ENCODE results near the gene BBS1.

Gene BBS1

GRCh38 chr11:66524304-66525040 lies 14.0 kb downstream of the BBS1 start:
- 85% methylated on average over 6 of the region's 10 CpGs for WGBS
- Histone ChIP-seq H2AK5ac (ENCODE audit: low read length, severe bottlenecking) (no peak overlapping the region), H3K9ac (ENCODE audit: low read length) (no peak overlapping the region), H3K9me3 (ENCODE audit: control insufficient read depth, low read length) (no peaks in the 10 kb centered on the region), H3K36me3 (ENCODE audit: control insufficient read depth in 1 of 2, insufficient read depth in 2 of 2, low read depth in 1 of 2, low read length in 2 of 2) (peaks cover 45 to 54% of the 10 kb centered on the region in 2 experiments), H4K8ac (ENCODE audit: low read length) (no peak overlapping the region), H2BK12ac (ENCODE audit: low read length in 2 of 2) (no peak overlapping the region), H3K4ac (ENCODE audit: low read depth in 1 of 2, low read length in 2 of 2) (no peak overlapping the region), H3K27me3 (ENCODE audit: control insufficient read depth in 1 of 2, insufficient read depth in 1 of 2, low read length in 2 of 2) (no peaks in the 10 kb centered on the region), H3K79me1 (replicated peaks; ENCODE audit: low read length, poor library complexity, severe bottlenecking) (peaks cover 2% of the 10 kb centered on the region), H3K18ac (ENCODE audit: low read depth in 1 of 2, low read length in 2 of 2) (no peak overlapping the region), H3K14ac (ENCODE audit: low read length in 2 of 2) (no peak overlapping the region), H3K4me1 (ENCODE audit: control insufficient read depth, insufficient read depth, low read depth, low read length) (no peaks in the 10 kb centered on the region), H2BK5ac (ENCODE audit: low read depth, low read length, poor library complexity, severe bottlenecking) (no peak overlapping the region), H2BK15ac (ENCODE audit: low read depth, poor library complexity, severe bottlenecking) (no peak overlapping the region), H3K4me2 (ENCODE audit: low read length, poor library complexity, severe bottlenecking) (no peak overlapping the region), H2AFZ (ENCODE audit: low read depth, low read length) (no peak overlapping the region), H3K23ac (ENCODE audit: low read length in 2 of 2) (no peak overlapping the region), H4K91ac (ENCODE audit: low read length) (no peak overlapping the region), H3K4me3 (ENCODE audit: insufficient read depth in 1 of 2, low read depth in 1 of 2, low read length in 2 of 2) (no peak overlapping the region), H2BK120ac (ENCODE audit: low read depth, low read length) (no peak overlapping the region), H3K27ac (ENCODE audit: low read length, poor library complexity, severe bottlenecking) (no peak overlapping the region)
- no peak for DNase-seq

DNA sequence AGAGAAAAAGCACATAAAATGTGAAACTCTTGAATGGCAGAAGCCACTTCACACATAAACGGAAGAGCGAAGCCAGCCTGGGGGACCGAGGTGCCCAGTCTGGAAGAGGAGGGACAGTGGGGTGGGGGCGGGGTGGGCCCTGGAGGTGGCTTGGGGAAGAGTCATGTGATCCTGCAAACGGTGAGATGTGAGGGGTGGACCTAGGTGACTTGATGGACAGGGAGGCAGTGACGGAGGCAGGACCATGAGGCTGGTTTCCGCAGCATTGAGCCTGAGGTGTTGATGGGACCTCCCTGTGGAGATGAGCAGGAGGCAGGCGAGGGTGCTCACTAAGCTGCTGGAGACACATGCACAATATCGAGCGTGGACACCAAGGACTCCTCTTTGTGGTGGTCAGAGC lies 18.6 kb downstream of the BBS1 start:
- Histone ChIP-seq H3K4me1 (ENCODE audit: control insufficient read depth, insufficient read depth, low read depth, low read length) (no peaks in the 10 kb centered on the region), H3K9me3 (ENCODE audit: control insufficient read depth, low read length) (no peaks in the 10 kb centered on the region), H2BK120ac (ENCODE audit: low read depth, low read length) (no peak overlapping the region), H3K27me3 (ENCODE audit: control insufficient read depth in 1 of 2, insufficient read depth in 1 of 2, low read length in 2 of 2) (no peaks in the 10 kb centered on the region), H3K23ac (ENCODE audit: low read length in 2 of 2) (no peak overlapping the region), H3K36me3 (ENCODE audit: control insufficient read depth in 1 of 2, insufficient read depth in 2 of 2, low read depth in 1 of 2, low read length in 2 of 2) (peaks cover 38 to 41% of the 10 kb centered on the region in 2 experiments), H3K14ac (ENCODE audit: low read length in 2 of 2) (no peak overlapping the region), H3K4me3 (ENCODE audit: insufficient read depth in 1 of 2, low read depth in 1 of 2, low read length in 2 of 2) (no peak overlapping the region), H2BK15ac (ENCODE audit: low read depth, poor library complexity, severe bottlenecking) (no peak overlapping the region), H2AFZ (ENCODE audit: low read depth, low read length) (no peak overlapping the region), H3K4ac (ENCODE audit: low read depth in 1 of 2, low read length in 2 of 2) (no peak overlapping the region), H3K18ac (ENCODE audit: low read depth in 1 of 2, low read length in 2 of 2) (no peak overlapping the region), H3K79me1 (replicated peaks; ENCODE audit: low read length, poor library complexity, severe bottlenecking) (no peaks in the 10 kb centered on the region), H2BK12ac (ENCODE audit: low read length in 2 of 2) (no peak overlapping the region), H4K91ac (ENCODE audit: low read length) (no peak overlapping the region), H4K8ac (ENCODE audit: low read length) (no peak overlapping the region), H2AK5ac (ENCODE audit: low read length, severe bottlenecking) (no peak overlapping the region), H2BK5ac (ENCODE audit: low read depth, low read length, poor library complexity, severe bottlenecking) (no peak overlapping the region), H3K9ac (ENCODE audit: low read length) (no peak overlapping the region), H3K4me2 (ENCODE audit: low read length, poor library complexity, severe bottlenecking) (no peak overlapping the region), H3K27ac (ENCODE audit: low read length, poor library complexity, severe bottlenecking) (no peak overlapping the region)
- no peak for DNase-seq
- 84% methylated on average over 10 of the region's 10 CpGs for WGBS

DNA sequence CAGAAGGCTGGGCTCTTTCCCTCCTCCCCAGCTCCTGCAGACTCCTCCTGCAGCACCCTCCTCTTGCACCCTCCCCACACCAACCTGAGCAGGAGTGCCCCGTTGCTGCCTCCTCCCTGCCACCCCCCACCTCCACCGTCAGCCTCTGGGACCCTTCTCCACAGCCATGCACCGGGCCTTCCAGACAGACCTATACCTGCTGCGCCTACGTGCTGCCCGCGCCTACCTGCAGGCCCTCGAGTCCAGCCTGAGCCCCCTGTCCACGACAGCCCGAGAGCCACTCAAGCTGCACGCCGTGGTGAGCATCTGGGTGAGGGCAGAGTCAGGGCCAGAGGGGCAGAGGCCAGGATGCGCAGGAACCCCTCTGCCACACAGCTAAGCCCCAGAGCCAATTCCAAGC lies 19.2 kb downstream of the BBS1 start:
- no peak overlapping the region for H3K4ac ChIP-seq (ENCODE audit: low read depth in 1 of 2, low read length in 2 of 2)
- peaks cover 35 to 37% of the 10 kb centered on the region in 2 experiments for H3K36me3 ChIP-seq (ENCODE audit: control insufficient read depth in 1 of 2, insufficient read depth in 2 of 2, low read depth in 1 of 2, low read length in 2 of 2)
- H2BK12ac ChIP-seq (ENCODE audit: low read length in 2 of 2) = no peak overlapping the region
- no peak overlapping the region for H3K18ac ChIP-seq (ENCODE audit: low read depth in 1 of 2, low read length in 2 of 2)
- no peaks in the 10 kb centered on the region for H3K27me3 ChIP-seq (ENCODE audit: control insufficient read depth in 1 of 2, insufficient read depth in 1 of 2, low read length in 2 of 2)
- H2AFZ ChIP-seq (ENCODE audit: low read depth, low read length) = no peak overlapping the region
- H3K23ac ChIP-seq (ENCODE audit: low read length in 2 of 2) = no peak overlapping the region
- DNase-seq = no peak
- H2BK120ac ChIP-seq (ENCODE audit: low read depth, low read length) = no peak overlapping the region
- no peaks in the 10 kb centered on the region for H3K9me3 ChIP-seq (ENCODE audit: control insufficient read depth, low read length)
- no peak overlapping the region for H2BK15ac ChIP-seq (ENCODE audit: low read depth, poor library complexity, severe bottlenecking)
- no peak overlapping the region for H3K9ac ChIP-seq (ENCODE audit: low read length)
- H3K14ac ChIP-seq (ENCODE audit: low read length in 2 of 2) = no peak overlapping the region
- no peak overlapping the region for H2AK5ac ChIP-seq (ENCODE audit: low read length, severe bottlenecking)
- H4K91ac ChIP-seq (ENCODE audit: low read length) = no peak overlapping the region
- H3K27ac ChIP-seq (ENCODE audit: low read length, poor library complexity, severe bottlenecking) = no peak overlapping the region
- H3K79me1 ChIP-seq (replicated peaks; ENCODE audit: low read length, poor library complexity, severe bottlenecking) = no peaks in the 10 kb centered on the region
- no peaks in the 10 kb centered on the region for H3K4me1 ChIP-seq (ENCODE audit: control insufficient read depth, insufficient read depth, low read depth, low read length)
- WGBS = 97% methylated on average over 13 of the region's 13 CpGs
- no peak overlapping the region for H4K8ac ChIP-seq (ENCODE audit: low read length)
- H3K4me2 ChIP-seq (ENCODE audit: low read length, poor library complexity, severe bottlenecking) = no peak overlapping the region
- H2BK5ac ChIP-seq (ENCODE audit: low read depth, low read length, poor library complexity, severe bottlenecking) = no peak overlapping the region
- H3K4me3 ChIP-seq (ENCODE audit: insufficient read depth in 1 of 2, low read depth in 1 of 2, low read length in 2 of 2) = no peak overlapping the region

DNA sequence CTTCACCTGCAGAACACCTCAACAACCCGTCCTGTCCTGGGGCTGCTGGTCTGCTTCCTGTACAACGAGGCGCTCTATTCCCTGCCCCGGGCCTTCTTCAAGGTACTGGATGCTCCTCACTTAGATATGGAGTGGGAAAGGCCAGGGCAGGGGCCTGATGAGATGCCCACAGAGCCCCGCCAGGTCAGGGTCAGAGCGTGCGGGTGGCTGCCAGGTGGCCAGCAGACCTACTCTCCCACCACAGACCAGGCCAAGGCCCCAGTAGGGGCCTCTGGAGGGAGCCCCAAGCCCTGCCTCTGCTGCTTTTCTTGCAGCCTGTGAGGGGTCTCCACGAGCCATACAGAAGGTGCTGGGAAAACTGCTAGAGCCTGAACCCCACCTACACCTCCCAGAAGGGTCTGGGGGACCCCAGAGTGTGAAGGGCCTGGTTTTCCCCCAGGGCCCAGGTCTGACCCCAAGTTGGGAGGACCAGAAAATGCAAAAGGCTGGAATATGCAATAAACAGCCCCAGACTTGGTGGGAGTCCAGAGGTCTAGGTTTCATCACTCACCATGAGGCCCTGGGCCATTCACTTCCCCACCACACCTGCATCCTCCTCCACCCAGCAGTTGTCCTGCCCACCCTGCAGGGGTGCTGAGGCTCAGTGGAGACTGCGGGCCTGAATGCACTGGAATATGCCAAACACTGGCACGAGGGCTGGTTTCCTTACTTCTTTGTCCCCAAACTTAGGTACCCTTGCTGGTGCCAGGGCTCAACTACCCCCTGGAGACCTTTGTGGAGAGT lies 20.7 kb downstream of the BBS1 start:
- H4K91ac ChIP-seq (ENCODE audit: low read length) = no peak overlapping the region
- H3K14ac ChIP-seq (ENCODE audit: low read length in 2 of 2) = no peak overlapping the region
- H2AFZ ChIP-seq (ENCODE audit: low read depth, low read length) = no peak overlapping the region
- H2BK15ac ChIP-seq (ENCODE audit: low read depth, poor library complexity, severe bottlenecking) = no peak overlapping the region
- no peak overlapping the region for H4K8ac ChIP-seq (ENCODE audit: low read length)
- H3K4me1 ChIP-seq (ENCODE audit: control insufficient read depth, insufficient read depth, low read depth, low read length) = no peaks in the 10 kb centered on the region
- no peak overlapping the region for H3K18ac ChIP-seq (ENCODE audit: low read depth in 1 of 2, low read length in 2 of 2)
- no peak for DNase-seq
- no peak overlapping the region for H3K4ac ChIP-seq (ENCODE audit: low read depth in 1 of 2, low read length in 2 of 2)
- no peak overlapping the region for H2BK5ac ChIP-seq (ENCODE audit: low read depth, low read length, poor library complexity, severe bottlenecking)
- no peak overlapping the region for H3K4me2 ChIP-seq (ENCODE audit: low read length, poor library complexity, severe bottlenecking)
- no peak overlapping the region for H3K4me3 ChIP-seq (ENCODE audit: insufficient read depth in 1 of 2, low read depth in 1 of 2, low read length in 2 of 2)
- no peaks in the 10 kb centered on the region for H3K79me1 ChIP-seq (replicated peaks; ENCODE audit: low read length, poor library complexity, severe bottlenecking)
- no peak overlapping the region for H2BK12ac ChIP-seq (ENCODE audit: low read length in 2 of 2)
- no peak overlapping the region for H3K27ac ChIP-seq (ENCODE audit: low read length, poor library complexity, severe bottlenecking)
- peaks cover 35 to 44% of the 10 kb centered on the region in 2 experiments for H3K36me3 ChIP-seq (ENCODE audit: control insufficient read depth in 1 of 2, insufficient read depth in 2 of 2, low read depth in 1 of 2, low read length in 2 of 2)
- H3K9ac ChIP-seq (ENCODE audit: low read length) = no peak overlapping the region
- no peaks in the 10 kb centered on the region for H3K27me3 ChIP-seq (ENCODE audit: control insufficient read depth in 1 of 2, insufficient read depth in 1 of 2, low read length in 2 of 2)
- WGBS = 85% methylated on average over 10 of the region's 10 CpGs
- H2BK120ac ChIP-seq (ENCODE audit: low read depth, low read length) = no peak overlapping the region
- no peak overlapping the region for H3K23ac ChIP-seq (ENCODE audit: low read length in 2 of 2)
- no peak overlapping the region for H2AK5ac ChIP-seq (ENCODE audit: low read length, severe bottlenecking)
- H3K9me3 ChIP-seq (ENCODE audit: control insufficient read depth, low read length) = no peaks in the 10 kb centered on the region

Data from mesenchymal stem cell (in vitro differentiated cells and primary cell).